Lung (tissue), 12 donors: Measurements from ENCODE around the gene RPGRIP1L. TPM values are rescaled to one million over a fixed set of nuclear protein-coding genes. Genes with fewer than 3 reads are reported as not detected.
A peak's percentile ranks its signal among the peaks of the same experiment; 100 is the strongest.

Experiments
- ATAC-seq: fragments of 200-7000 bp; cut with Tn5 transposase; one replicate; pipeline ENCODE4 v1.9.1; 2020; ENCODE audit warnings: moderate number of reproducible peaks; ENCODE audit not compliant: insufficient read depth, low FRiP score
- DNase-seq, 3 donors: peaks; one replicate each; pipeline ENCODE4 v3.0.0-alpha.2; 2013 to 2017
- H3K27ac ChIP-seq, 2 donors: one replicate each; pipeline ENCODE4 v1.5.1; 2013; ENCODE audit warnings: mild to moderate bottlenecking in 2 of 2, moderate library complexity in 2 of 2, control low read depth in 1 of 2, inconsistent platforms in 1 of 2, low read depth in 1 of 2, low read length in 1 of 2
- H3K27me3 ChIP-seq, 3 donors: one replicate each; pipeline ENCODE4 v1.5.1; 2013; ENCODE audit warnings: low read length in 2 of 3; ENCODE audit not compliant: control insufficient read depth in 3 of 3, insufficient read depth in 3 of 3
- H3K36me3 ChIP-seq, 4 donors: one replicate each; pipeline ENCODE4 v1.5.1; 2013; ENCODE audit warnings: low read length in 4 of 4, mild to moderate bottlenecking in 1 of 4, moderate library complexity in 1 of 4; ENCODE audit not compliant: control insufficient read depth in 4 of 4, insufficient read depth in 4 of 4
- H3K4me1 ChIP-seq, 5 donors: one replicate each; pipeline ENCODE4 v1.5.1; 2013; ENCODE audit warnings: low read length in 5 of 5, mild to moderate bottlenecking in 2 of 5, moderate library complexity in 1 of 5; ENCODE audit not compliant: control insufficient read depth in 5 of 5, insufficient read depth in 5 of 5
- H3K4me3 ChIP-seq: one replicate; pipeline ENCODE4 v1.5.1; 2013; ENCODE audit warnings: mild to moderate bottlenecking, control low read depth, moderate library complexity
- H3K9ac ChIP-seq, 2 donors: one replicate each; pipeline ENCODE4 v1.5.1; 2013; ENCODE audit warnings: low read length in 2 of 2, control low read depth in 1 of 2; ENCODE audit not compliant: insufficient read depth in 1 of 2
- H3K9me3 ChIP-seq, 4 donors: one replicate each; pipeline ENCODE4 v1.5.1; 2013; ENCODE audit warnings: low read length in 3 of 4, mild to moderate bottlenecking in 1 of 4, moderate library complexity in 1 of 4; ENCODE audit not compliant: control insufficient read depth in 4 of 4, insufficient read depth in 3 of 4
- CTCF ChIP-seq: IDR thresholded peaks from 2 replicates; pipeline ENCODE4 v1.5.1; 2012; ENCODE audit warnings: mild to moderate bottlenecking; ENCODE audit errors: control extremely low read depth, extremely low read depth
- WGBS, 2 donors: extraction: QIAGEN DNeasy Blood & Tissue Kit; methylation state at CpG; one replicate each; pipeline ENCODE4 v1.1.7; 2013; 5-methylcytosine and 5-hydroxymethylcytosine counted together
- polyA plus RNA-seq, 2 donors: library from polyadenylated mRNA; stranded (reverse); fragments of 200-250 nt; gene quantifications; one replicate each; pipeline ENCODE4 v1.2.1, GENCODE V29; 2013
- total RNA-seq, 2 donors: library from RNA; depleted of rRNA in 1 of 2; stranded (reverse); fragments of >200 nt in 1 of 2; gene quantifications; one replicate each; pipeline ENCODE4 v1.2.1, GENCODE V29; 2014 to 2021
- donor health status: control.
- donor health status: control.
- donor health status: Bipolar disorder and iron deficiency.
- donor health status: healthy.
- donor health status: DM: yes; HTN: yes; CAD: no.

RPGRIP1L gene
- total and polyA plus RNA-seq, 4 donors = 2.2 to 17.9 (median 6.2) TPM

- Histone ChIP-seq H3K4me1 (no peaks in the 10 kb centered on the region), H3K4me3 (no peak overlapping the region), H3K9me3 (no peaks in the 10 kb centered on the region), H3K9ac (no peak overlapping the region), H3K27ac (no peak overlapping the region), H3K27me3 (peaks cover 0 to 4% (median 0%) of the 10 kb centered on the region in 3 donors), H3K36me3 (no peaks in the 10 kb centered on the region)
- ATAC-seq (no peak), DNase-seq (peak in 1 of 3 donors; percentile 9)
- TF ChIP-seq CTCF = no peak
- WGBS, 2 donors = 90 to 93% methylated on average over 5 of the region's 5 CpGs
Measured at GRCh38 chr16:53558710-53559109, 144.9 kb downstream of the RPGRIP1L start.

GRCh38 chr16:53556521-53556920 lies 147.1 kb downstream of the RPGRIP1L start:
- no peak for TF ChIP-seq CTCF
- 78 to 84% methylated on average over 8 of the region's 8 CpGs for WGBS, 2 donors
- Histone ChIP-seq H3K27me3 (peaks cover 0 to 4% (median 0%) of the 10 kb centered on the region in 3 donors), H3K9me3 (no peaks in the 10 kb centered on the region), H3K4me3 (no peak overlapping the region), H3K27ac (no peak overlapping the region), H3K36me3 (no peaks in the 10 kb centered on the region), H3K9ac (no peak overlapping the region), H3K4me1 (no peaks in the 10 kb centered on the region)
- ATAC-seq = no peak
- no peak for DNase-seq

GRCh38 chr16:53549970-53550690 lies 153.5 kb downstream of the RPGRIP1L start:
- no peaks in the 10 kb centered on the region for H3K36me3 ChIP-seq
- ATAC-seq = peak; percentile 85
- H3K27ac ChIP-seq = no peak overlapping the region
- H3K27me3 ChIP-seq = peaks cover 0 to 15% (median 0%) of the 10 kb centered on the region in 3 donors
- WGBS, 2 donors = 21 to 23% methylated on average over 18 of the region's 18 CpGs
- TF ChIP-seq CTCF = peak; percentile 67
- no peak overlapping the region for H3K4me3 ChIP-seq
- peaks cover 0 to 15% (median 4%) of the 10 kb centered on the region in 5 donors for H3K4me1 ChIP-seq
- peak overlapping the region in 1 of 2 donors; percentile 11 for H3K9ac ChIP-seq
- peak; percentile 91 to 98 (median 98) for DNase-seq
- H3K9me3 ChIP-seq = no peaks in the 10 kb centered on the region

Other genes starting within 250 kb of the RPGRIP1L start
- gene AKTIP, start 200.7 kb downstream of the RPGRIP1L start, total RNA-seq = 10 to 100 TPM; 45.0 to 48.5 TPM
- 10 to 100 TPM; 23.1 to 24.3 TPM for gene AKTIP, start 200.7 kb downstream of the RPGRIP1L start, polyA plus RNA-seq
- 100 to 1,000 TPM in 1 of 2 donors, 10 to 100 TPM in 1; 89.8 to 145 TPM for gene FTO, start 297 bp upstream of the RPGRIP1L start, total RNA-seq
- 10 to 100 TPM; 12.2 to 25.6 TPM for gene FTO, start 297 bp upstream of the RPGRIP1L start, polyA plus RNA-seq